ENCODE measurements around the gene EVC. TPM values are rescaled to one million over a fixed set of nuclear protein-coding genes. Genes with fewer than 3 reads are reported as not detected.

EVC gene
- total RNA-seq, result 1.5 and 1.9 TPM in 2 replicates

DNA sequence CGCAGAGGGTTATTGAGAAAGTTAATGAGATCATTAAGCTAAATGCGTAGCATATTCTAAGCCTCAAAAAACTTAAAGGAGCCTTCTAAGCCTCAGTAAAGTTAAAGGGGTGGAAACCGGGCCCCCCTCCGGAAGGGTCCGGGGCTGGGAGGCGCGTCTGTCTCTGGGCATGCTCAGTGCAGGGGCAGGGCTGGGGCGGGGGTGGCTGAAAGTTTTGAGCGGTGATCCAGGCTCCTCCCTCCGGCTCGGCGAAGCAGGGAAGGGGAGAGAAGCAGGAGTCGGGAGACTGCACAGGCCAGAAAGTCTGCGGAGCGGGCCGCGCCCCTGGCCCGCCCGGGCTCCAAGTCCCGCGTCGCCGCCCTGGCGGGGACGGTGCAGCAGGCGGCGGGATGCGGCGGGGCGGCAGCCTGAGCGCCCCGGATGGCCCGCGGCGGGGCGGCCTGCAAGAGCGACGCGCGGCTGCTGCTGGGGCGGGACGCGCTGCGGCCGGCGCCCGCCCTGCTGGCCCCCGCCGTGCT, at the start of gene EVC:
EVC (plus strand) TSS at position 241 of the 518 bp plus-strand sequence; CDS start at position 421, 180 bp downstream.
- peaks cover 6% of the 10 kb centered on the region for H3K4me1 Mint-ChIP-seq (ENCODE audit: low read depth)
- no peak for DNase-seq (ENCODE audit: low spot score)
- peaks cover 11% of the 10 kb centered on the region for H3K9me3 Mint-ChIP-seq
- no peak within 1 kb of the TSS for H3K27ac Mint-ChIP-seq
- peak within 1 kb of the TSS; percentile 71 for H3K4me3 Mint-ChIP-seq
- peaks cover 36% of the 10 kb centered on the region for H3K27me3 Mint-ChIP-seq (ENCODE audit: insufficient read depth)
- H3K36me3 Mint-ChIP-seq (ENCODE audit: low read depth), result peaks cover 1% of the 10 kb centered on the region
- intact Hi-C loops (cut with micrococcal nuclease), result no loop called here

DNA sequence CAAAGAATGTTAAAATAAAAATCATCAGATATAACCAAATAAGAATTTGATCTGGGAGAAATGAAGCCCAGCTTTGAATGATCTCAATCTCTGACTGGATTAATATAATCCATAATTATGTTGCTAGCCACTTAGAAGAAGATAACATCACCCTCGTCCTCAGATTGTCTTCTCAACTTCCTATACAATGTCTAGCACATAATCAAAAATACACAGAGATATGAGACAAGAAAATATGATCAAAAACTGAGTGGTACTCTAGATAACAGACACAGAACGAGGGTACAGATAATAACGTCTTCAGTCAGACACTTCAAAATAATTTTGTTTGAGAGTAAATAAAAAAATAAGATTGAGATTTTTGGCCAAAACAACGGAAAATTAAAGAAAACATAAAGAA, 49.8 kb upstream of the EVC start:
- intact Hi-C loops (cut with micrococcal nuclease), result no loop called here
- Mint-ChIP-seq H3K36me3 (ENCODE audit: low read depth) (no peaks in the 10 kb centered on the region), H3K27ac (no peak overlapping the region), H3K27me3 (ENCODE audit: insufficient read depth) (peaks cover 3% of the 10 kb centered on the region), H3K9me3 (peaks cover 15% of the 10 kb centered on the region), H3K4me1 (ENCODE audit: low read depth) (no peaks in the 10 kb centered on the region), H3K4me3 (no peak overlapping the region)
- DNase-seq (ENCODE audit: low spot score), result no peak

GRCh38 chr4:5662555-5662954, 48.4 kb upstream of the EVC start:
- H3K4me3 Mint-ChIP-seq, result no peak overlapping the region
- DNase-seq (ENCODE audit: low spot score), result no peak
- intact Hi-C loops (cut with micrococcal nuclease), result loop anchor here (2.0 kb wide), 1 partner anchor 42 kb away; no protein-coding TSS in a partner anchor
- no peaks in the 10 kb centered on the region for H3K4me1 Mint-ChIP-seq (ENCODE audit: low read depth)
- peaks cover 15% of the 10 kb centered on the region for H3K9me3 Mint-ChIP-seq
- no peak overlapping the region for H3K27ac Mint-ChIP-seq
- H3K27me3 Mint-ChIP-seq (ENCODE audit: insufficient read depth), result peaks cover 3% of the 10 kb centered on the region
- H3K36me3 Mint-ChIP-seq (ENCODE audit: low read depth), result no peaks in the 10 kb centered on the region

GRCh38 chr4:5664778-5665177, 46.2 kb upstream of the EVC start:
- no peaks in the 10 kb centered on the region for H3K4me1 Mint-ChIP-seq (ENCODE audit: low read depth)
- H3K4me3 Mint-ChIP-seq, result no peak overlapping the region
- peaks cover 15% of the 10 kb centered on the region for H3K9me3 Mint-ChIP-seq
- DNase-seq (ENCODE audit: low spot score), result no peak
- H3K36me3 Mint-ChIP-seq (ENCODE audit: low read depth), result no peaks in the 10 kb centered on the region
- intact Hi-C loops (cut with micrococcal nuclease), result no loop called here
- no peak overlapping the region for H3K27ac Mint-ChIP-seq
- peaks cover 3% of the 10 kb centered on the region for H3K27me3 Mint-ChIP-seq (ENCODE audit: insufficient read depth)

DNA sequence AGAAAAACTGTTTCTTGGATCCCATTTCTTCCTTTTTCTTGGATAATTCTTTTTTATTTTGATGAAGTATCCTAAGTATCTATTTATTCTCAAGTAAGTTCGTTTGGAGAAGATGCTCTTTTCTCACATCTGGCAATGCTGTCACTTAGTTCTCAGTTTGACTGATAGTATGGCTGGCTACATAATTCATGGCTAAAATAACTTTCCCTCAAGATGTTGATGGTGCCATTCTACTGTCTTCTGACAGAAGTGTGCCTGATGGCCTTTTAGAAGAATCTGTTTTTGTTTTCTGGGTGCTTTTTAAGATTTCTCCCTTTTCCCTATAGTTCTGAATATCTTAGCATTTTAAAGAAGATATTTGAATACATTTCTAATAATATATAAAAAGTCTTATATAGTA, 44.3 kb upstream of the EVC start:
- H3K27me3 Mint-ChIP-seq (ENCODE audit: insufficient read depth), result peaks cover 3% of the 10 kb centered on the region
- H3K27ac Mint-ChIP-seq, result no peak overlapping the region
- no peak for DNase-seq (ENCODE audit: low spot score)
- H3K4me3 Mint-ChIP-seq, result no peak overlapping the region
- H3K36me3 Mint-ChIP-seq (ENCODE audit: low read depth), result no peaks in the 10 kb centered on the region
- H3K4me1 Mint-ChIP-seq (ENCODE audit: low read depth), result no peaks in the 10 kb centered on the region
- intact Hi-C loops (cut with micrococcal nuclease), result no loop called here
- peaks cover 9% of the 10 kb centered on the region for H3K9me3 Mint-ChIP-seq

- H3K27me3 Mint-ChIP-seq (ENCODE audit: insufficient read depth), result no peaks in the 10 kb centered on the region
- no peaks in the 10 kb centered on the region for H3K4me1 Mint-ChIP-seq (ENCODE audit: low read depth)
- intact Hi-C loops (cut with micrococcal nuclease), result no loop called here
- no peak overlapping the region for H3K27ac Mint-ChIP-seq
- no peak overlapping the region for H3K4me3 Mint-ChIP-seq
- no peaks in the 10 kb centered on the region for H3K9me3 Mint-ChIP-seq
- H3K36me3 Mint-ChIP-seq (ENCODE audit: low read depth), result no peaks in the 10 kb centered on the region
- no peak for DNase-seq (ENCODE audit: low spot score)
These were observed 34.2 kb upstream of the EVC start for GRCh38 chr4:5676763-5677162.

- DNase-seq (ENCODE audit: low spot score), result no peak
- Mint-ChIP-seq H3K27ac (no peak overlapping the region), H3K27me3 (ENCODE audit: insufficient read depth) (no peaks in the 10 kb centered on the region), H3K9me3 (no peaks in the 10 kb centered on the region), H3K36me3 (ENCODE audit: low read depth) (no peaks in the 10 kb centered on the region), H3K4me3 (no peak overlapping the region), H3K4me1 (ENCODE audit: low read depth) (no peaks in the 10 kb centered on the region)
- intact Hi-C loops (cut with micrococcal nuclease), result no loop called here
These were observed 32.0 kb upstream of the EVC start for GRCh38 chr4:5678977-5679376.

DNA sequence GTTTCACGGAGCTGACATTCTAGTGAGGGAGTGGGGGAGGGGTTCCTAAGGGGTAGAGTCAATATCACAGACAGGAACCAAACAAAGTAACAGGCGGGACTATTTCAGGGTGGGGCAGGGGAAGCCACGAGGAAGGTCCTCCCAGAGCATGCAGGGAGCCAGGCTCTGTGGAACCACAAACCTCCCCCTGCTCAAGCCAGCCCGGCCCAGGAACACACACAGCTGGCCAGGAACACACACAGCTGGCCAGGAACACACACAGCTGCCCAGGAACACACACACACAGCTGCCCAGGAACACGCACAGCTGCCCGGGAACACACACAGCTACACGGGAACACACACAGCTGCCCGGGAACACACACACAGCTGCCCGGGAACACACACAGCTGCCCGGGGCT, 27.4 kb upstream of the EVC start:
- H3K27me3 Mint-ChIP-seq (ENCODE audit: insufficient read depth), result no peaks in the 10 kb centered on the region
- DNase-seq (ENCODE audit: low spot score), result no peak
- no peaks in the 10 kb centered on the region for H3K36me3 Mint-ChIP-seq (ENCODE audit: low read depth)
- H3K4me1 Mint-ChIP-seq (ENCODE audit: low read depth), result no peaks in the 10 kb centered on the region
- no peaks in the 10 kb centered on the region for H3K9me3 Mint-ChIP-seq
- H3K27ac Mint-ChIP-seq, result no peak overlapping the region
- H3K4me3 Mint-ChIP-seq, result no peak overlapping the region
- intact Hi-C loops (cut with micrococcal nuclease), result no loop called here

- Mint-ChIP-seq H3K4me3 (no peak overlapping the region), H3K4me1 (ENCODE audit: low read depth) (no peaks in the 10 kb centered on the region), H3K27me3 (ENCODE audit: insufficient read depth) (no peaks in the 10 kb centered on the region), H3K27ac (no peak overlapping the region), H3K36me3 (ENCODE audit: low read depth) (no peaks in the 10 kb centered on the region), H3K9me3 (no peaks in the 10 kb centered on the region)
- intact Hi-C loops (cut with micrococcal nuclease), result no loop called here
- DNase-seq (ENCODE audit: low spot score), result no peak
These were observed 25.7 kb upstream of the EVC start for GRCh38 chr4:5685296-5685695.

GRCh38 chr4:5686338-5686737, 24.7 kb upstream of the EVC start:
- no peak for DNase-seq (ENCODE audit: low spot score)
- H3K27me3 Mint-ChIP-seq (ENCODE audit: insufficient read depth), result no peaks in the 10 kb centered on the region
- H3K36me3 Mint-ChIP-seq (ENCODE audit: low read depth), result no peaks in the 10 kb centered on the region
- H3K27ac Mint-ChIP-seq, result no peak overlapping the region
- H3K4me3 Mint-ChIP-seq, result no peak overlapping the region
- intact Hi-C loops (cut with micrococcal nuclease), result no loop called here
- H3K4me1 Mint-ChIP-seq (ENCODE audit: low read depth), result no peaks in the 10 kb centered on the region
- no peaks in the 10 kb centered on the region for H3K9me3 Mint-ChIP-seq

DNA sequence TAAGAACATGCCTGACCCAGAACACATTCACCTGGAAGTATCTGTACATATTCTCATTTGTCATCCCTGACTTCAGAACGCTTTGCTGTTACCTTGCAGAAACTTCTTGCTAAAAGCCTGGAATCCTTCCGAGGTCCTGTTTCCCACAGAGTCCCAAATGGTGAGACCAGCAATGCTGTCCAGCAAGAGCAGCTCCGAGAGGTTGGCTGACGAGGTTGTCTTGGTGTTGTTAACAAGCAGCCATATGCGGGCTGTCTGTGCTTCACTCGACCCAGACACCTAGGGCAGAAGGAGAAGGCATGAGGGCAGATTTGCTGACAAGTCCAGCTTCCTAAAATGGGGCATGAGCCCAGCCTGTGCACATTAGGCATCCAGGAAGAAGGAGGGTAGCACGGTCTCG, 21.9 kb upstream of the EVC start:
- Mint-ChIP-seq H3K27ac (no peak overlapping the region), H3K9me3 (no peaks in the 10 kb centered on the region), H3K4me1 (ENCODE audit: low read depth) (no peaks in the 10 kb centered on the region), H3K36me3 (ENCODE audit: low read depth) (no peaks in the 10 kb centered on the region), H3K4me3 (no peak overlapping the region), H3K27me3 (ENCODE audit: insufficient read depth) (no peaks in the 10 kb centered on the region)
- DNase-seq (ENCODE audit: low spot score), result no peak
- intact Hi-C loops (cut with micrococcal nuclease), result no loop called here

DNA sequence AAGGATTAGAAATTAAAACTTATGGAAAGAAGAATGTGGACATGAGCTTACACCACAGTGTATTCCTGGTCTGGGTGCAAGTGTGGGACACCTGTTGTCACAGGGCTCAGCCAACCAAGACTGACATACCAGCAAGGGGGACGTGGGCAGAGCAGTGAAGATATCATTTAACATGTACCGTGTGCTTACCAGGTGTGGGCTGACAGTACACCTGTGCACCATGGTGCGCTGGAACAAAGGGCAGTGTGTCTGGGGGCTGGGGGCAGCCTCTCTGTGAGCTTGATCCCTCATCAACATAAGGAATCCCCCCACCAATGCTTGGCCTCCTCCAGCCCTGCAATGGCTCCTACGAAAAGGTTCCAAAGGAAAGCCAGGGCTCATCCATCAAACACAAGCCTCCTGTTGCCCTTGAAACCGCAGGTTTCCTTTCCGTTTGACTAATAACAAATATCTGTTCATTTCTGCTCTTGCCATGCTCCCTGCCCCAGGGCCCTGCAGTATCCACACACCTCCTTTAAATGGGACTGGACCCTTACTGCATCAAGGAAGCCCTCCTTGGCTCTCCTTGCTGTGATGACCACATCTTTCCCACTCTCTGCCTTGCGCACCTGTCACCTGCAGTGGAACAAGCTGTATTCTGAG, 19.4 kb upstream of the EVC start:
- Mint-ChIP-seq H3K27ac (no peak overlapping the region), H3K4me1 (ENCODE audit: low read depth) (no peaks in the 10 kb centered on the region), H3K27me3 (ENCODE audit: insufficient read depth) (no peaks in the 10 kb centered on the region), H3K4me3 (no peak overlapping the region), H3K9me3 (no peaks in the 10 kb centered on the region), H3K36me3 (ENCODE audit: low read depth) (no peaks in the 10 kb centered on the region)
- no peak for DNase-seq (ENCODE audit: low spot score)
- intact Hi-C loops (cut with micrococcal nuclease), result no loop called here

GRCh38 chr4:5693871-5694270, 17.1 kb upstream of the EVC start:
- intact Hi-C loops (cut with micrococcal nuclease), result no loop called here
- H3K4me1 Mint-ChIP-seq (ENCODE audit: low read depth), result no peaks in the 10 kb centered on the region

GRCh38 chr4:5696341-5696740, 14.7 kb upstream of the EVC start:
- Mint-ChIP-seq H3K4me3 (no peak overlapping the region), H3K9me3 (no peaks in the 10 kb centered on the region), H3K27me3 (ENCODE audit: insufficient read depth) (peaks cover 3% of the 10 kb centered on the region), H3K27ac (no peak overlapping the region), H3K36me3 (ENCODE audit: low read depth) (no peaks in the 10 kb centered on the region), H3K4me1 (ENCODE audit: low read depth) (no peaks in the 10 kb centered on the region)
- intact Hi-C loops (cut with micrococcal nuclease), result no loop called here
- DNase-seq (ENCODE audit: low spot score), result no peak

More at GRCh38 chr4:5693871-5694270, 17.1 kb upstream of the EVC start:
- Mint-ChIP-seq H3K9me3 (no peaks in the 10 kb centered on the region), H3K27ac (no peak overlapping the region), H3K36me3 (ENCODE audit: low read depth) (no peaks in the 10 kb centered on the region), H3K27me3 (ENCODE audit: insufficient read depth) (peaks cover 3% of the 10 kb centered on the region), H3K4me3 (no peak overlapping the region)
- DNase-seq (ENCODE audit: low spot score), result no peak

Data from activated T-helper 1 cell treated with anti-CD3 and anti-CD28 coated beads, Interleukin-12 subunit alpha, Interleukin-12 subunit beta, Interleukin-2, Interleukin-4 antibody, amounts not matched to agents 30 ng/mL and 10 ng/mL and 1 ng/mL, durations not matched to agents 14 hours and 24 hours and 36 hours (primary cell).